A673 (cell line): ENCODE data around the gene COBLL1. TPM values are rescaled to one million over a fixed set of nuclear protein-coding genes. Genes with fewer than 3 reads are reported as not detected.

Source experiments
- BruUV-seq: library from RNA; stranded (reverse); fragments of 400-500 nt; replicated peaks from 2 replicates; lab custom pipeline; 2021; lab: Mats Ljungman, UMichigan
- CTCF ChIA-PET: fragments of 300-600 bp; sonication (Branson Sonifier 250); formaldehyde crosslinking; loops from one replicate; lab custom pipeline; 2022; ENCODE audit warnings: antibody characterized with exemption; lab: Charles Lee
- POLR2A ChIA-PET: fragments of 300-600 bp; sonication (Branson Sonifier 250); formaldehyde crosslinking; loops from one replicate; lab custom pipeline; 2022; ENCODE audit warnings: antibody characterized with exemption; ENCODE audit not compliant: low non-redundant PET; lab: Charles Lee
- DNase-seq: peaks from one replicate; pipeline ENCODE4 v3.0.0-alpha.2; 2015; ENCODE audit warnings: low spot score
- H3K27ac ChIP-seq: fragments of 200-600 bp; sonication (generic); 2 replicates; pipeline ENCODE4 v1.5.1; 2016; ENCODE audit warnings: mixed run types, low read depth, mild to moderate bottlenecking, mixed read lengths, antibody characterized with exemption, low read length; ENCODE audit not compliant: poor library complexity, severe bottlenecking
- H3K27me3 ChIP-seq: fragments of 200-600 bp; sonication (generic); replicated peaks from 2 replicates; pipeline ENCODE4 v1.6.1; 2017; ENCODE audit warnings: mixed run types, low read depth, mild to moderate bottlenecking, mixed read lengths, antibody characterized with exemption, low read length; ENCODE audit not compliant: insufficient read depth, poor library complexity
- H3K36me3 ChIP-seq: fragments of 200-600 bp; sonication (generic); 2 replicates; pipeline ENCODE4 v1.6.1; 2016; ENCODE audit warnings: mixed run types, mild to moderate bottlenecking, mixed read lengths, antibody characterized with exemption, low read length; ENCODE audit not compliant: insufficient read depth, poor library complexity, severe bottlenecking
- H3K4me1 ChIP-seq: fragments of 200-600 bp; sonication (generic); 2 replicates; pipeline ENCODE4 v1.6.1; 2017; ENCODE audit warnings: mixed run types, mild to moderate bottlenecking, mixed read lengths, antibody characterized with exemption, low read length; ENCODE audit not compliant: insufficient read depth, poor library complexity, severe bottlenecking
- H3K4me3 ChIP-seq: fragments of 200-600 bp; sonication (generic); 2 replicates; pipeline ENCODE4 v1.5.1; 2016; ENCODE audit warnings: low read depth, mixed run types, mild to moderate bottlenecking, mixed read lengths, low read length; ENCODE audit not compliant: poor library complexity, severe bottlenecking
- H3K9me3 ChIP-seq: fragments of 200-600 bp; sonication (generic); 2 replicates; pipeline ENCODE4 v1.6.1; 2016; ENCODE audit warnings: mixed run types, low read depth, mild to moderate bottlenecking, mixed read lengths, antibody characterized with exemption, low read length; ENCODE audit not compliant: poor library complexity, severe bottlenecking
- CTCF ChIP-seq: fragments of 300-800, 200-600 bp; sonication (generic); conservative IDR thresholded peaks from 2 replicates; pipeline ENCODE4 v1.5.1; 2017; ENCODE audit warnings: low read depth, mild to moderate bottlenecking, antibody characterized with exemption, low read length, moderate library complexity, mixed read lengths
- EZH2 ChIP-seq: fragments of 200-600 bp; sonication (generic); IDR thresholded peaks from 2 replicates; pipeline ENCODE4 v1.6.1; 2017; ENCODE audit warnings: borderline replicate concordance, low read depth, mild to moderate bottlenecking, mixed read lengths, antibody characterized with exemption, low read length; ENCODE audit not compliant: poor library complexity, severe bottlenecking
- intact Hi-C: fragments of 100-400 bp; cut with micrococcal nuclease; formaldehyde crosslinking; loops from one replicate; pipeline ENCODE4 v1.10.0; 2022; ENCODE audit not compliant: unreplicated experiment
- total RNA-seq: library from RNA; stranded (reverse); gene quantifications from 2 replicates; pipeline ENCODE4 v1.2.3, GENCODE V29; 2021

COBLL1 gene
- total RNA-seq, 1 experiment from 2014 or later: 6.6 TPM

GRCh38 chr2:164694275-164694695 lies 147.3 kb downstream of the COBLL1 start:
- POLR2A ChIA-PET: no interaction called here
- H3K4me1 ChIP-seq: peaks cover 60% of the 10 kb centered on the region
- intact Hi-C loops: no loop called here
- CTCF ChIA-PET: no interaction called here
- H3K27me3 ChIP-seq: no peaks in the 10 kb centered on the region
- no peaks in the 10 kb centered on the region for H3K9me3 ChIP-seq
- no peak overlapping the region for H3K4me3 ChIP-seq
- BruUV-seq: no TSS peak
- no peak for DNase-seq
- TF ChIP-seq CTCF (no peak), EZH2 (no peak)
- H3K36me3 ChIP-seq: no peaks in the 10 kb centered on the region
- no peak overlapping the region for H3K27ac ChIP-seq

GRCh38 chr2:164693834-164694233 lies 147.8 kb downstream of the COBLL1 start:
- H3K27me3 ChIP-seq: no peaks in the 10 kb centered on the region
- no peak for TF ChIP-seq EZH2
- TF ChIP-seq CTCF: no peak
- DNase-seq: no peak
- no peak overlapping the region for H3K4me3 ChIP-seq
- H3K36me3 ChIP-seq: no peaks in the 10 kb centered on the region
- ChIA-PET POLR2A (no interaction called here), CTCF (no interaction called here)
- BruUV-seq: no TSS peak
- no peaks in the 10 kb centered on the region for H3K9me3 ChIP-seq
- H3K27ac ChIP-seq: no peak overlapping the region
- intact Hi-C loops: no loop called here
- peaks cover 65% of the 10 kb centered on the region for H3K4me1 ChIP-seq

- no peak for TF ChIP-seq EZH2
- no peak for TF ChIP-seq CTCF
- DNase-seq: no peak
- intact Hi-C loops: no loop called here
- Histone ChIP-seq H3K36me3 (no peaks in the 10 kb centered on the region), H3K27me3 (no peaks in the 10 kb centered on the region), H3K27ac (no peak overlapping the region), H3K4me1 (peaks cover 69% of the 10 kb centered on the region), H3K4me3 (no peak overlapping the region), H3K9me3 (no peaks in the 10 kb centered on the region)
- POLR2A ChIA-PET: no interaction called here
- BruUV-seq: no TSS peak
- CTCF ChIA-PET: no interaction called here
Observed at GRCh38 chr2:164693390-164693789, 148.2 kb downstream of the COBLL1 start.
